HG03439 (cell line): Measurements from ENCODE around the gene STK16.

ENCODE experiments used
- ATAC-seq: cut with Tn5 transposase; IDR thresholded peaks from one replicate; pipeline ENCODE4 v1.9.1; 2021; ENCODE audit warnings: mild to moderate bottlenecking, moderate library complexity; ENCODE audit not compliant: unreplicated experiment

STK16 gene

GRCh38 chr2:219268294-219268693, 23.0 kb downstream of the STK16 start:
- no peak for ATAC-seq

GRCh38 chr2:219269362-219270054, 24.2 kb downstream of the STK16 start:
- no peak for ATAC-seq

- ATAC-seq = no peak
Observed at GRCh38 chr2:219270055-219270372, 24.7 kb downstream of the STK16 start.

GRCh38 chr2:219271021-219271420, 25.7 kb downstream of the STK16 start:
- no peak for ATAC-seq

- no peak for ATAC-seq
Observed at GRCh38 chr2:219272356-219272755, 27.1 kb downstream of the STK16 start.

- ATAC-seq = no peak
Observed at GRCh38 chr2:219272995-219273394, 27.7 kb downstream of the STK16 start.

GRCh38 chr2:219273937-219274336, 28.7 kb downstream of the STK16 start:
- ATAC-seq = no peak

GRCh38 chr2:219274361-219274921, 29.2 kb downstream of the STK16 start:
- ATAC-seq = no peak

GRCh38 chr2:219277703-219278654, 32.7 kb downstream of the STK16 start:
- peak; percentile 32 for ATAC-seq

GRCh38 chr2:219278655-219279150, 33.4 kb downstream of the STK16 start:
- peak; percentile 1 for ATAC-seq

- ATAC-seq = peak; percentile 83
Observed at GRCh38 chr2:219279151-219279915, 34.1 kb downstream of the STK16 start, which contains the start of gene DNAJB2. Gene DNAJB2, plus strand, starts transcription at chr2:219279366. Its CDS starts 468 bp downstream, at chr2:219279834.

- ATAC-seq = no peak
Observed at GRCh38 chr2:219279916-219280516, 34.7 kb downstream of the STK16 start.

GRCh38 chr2:219280651-219281050, 35.4 kb downstream of the STK16 start:
- no peak for ATAC-seq

- no peak for ATAC-seq
Observed at GRCh38 chr2:219281588-219281987, 36.3 kb downstream of the STK16 start.

GRCh38 chr2:219282375-219282774, 37.1 kb downstream of the STK16 start:
- no peak for ATAC-seq

- no peak for ATAC-seq
Observed at GRCh38 chr2:219282943-219283581, 37.8 kb downstream of the STK16 start.

GRCh38 chr2:219284501-219285372, 39.5 kb downstream of the STK16 start:
- no peak for ATAC-seq

GRCh38 chr2:219285373-219285735, 40.1 kb downstream of the STK16 start:
- ATAC-seq = no peak

GRCh38 chr2:219285894-219286425, 40.7 kb downstream of the STK16 start:
- ATAC-seq = no peak
